Anterior cingulate cortex (tissue), 58 donors: Measurements from ENCODE around the gene LRRC9.
"Not testable (repeated sequence)": the region's sequence is repeated elsewhere in the genome, so short reads cannot be mapped to it uniquely, and the experiment has no call there.

Source experiments
- DNase-seq, 58 donors: peaks; one replicate each; lab custom pipeline; 2025; lab: John Stamatoyannopoulos, UW

LRRC9 gene

DNA sequence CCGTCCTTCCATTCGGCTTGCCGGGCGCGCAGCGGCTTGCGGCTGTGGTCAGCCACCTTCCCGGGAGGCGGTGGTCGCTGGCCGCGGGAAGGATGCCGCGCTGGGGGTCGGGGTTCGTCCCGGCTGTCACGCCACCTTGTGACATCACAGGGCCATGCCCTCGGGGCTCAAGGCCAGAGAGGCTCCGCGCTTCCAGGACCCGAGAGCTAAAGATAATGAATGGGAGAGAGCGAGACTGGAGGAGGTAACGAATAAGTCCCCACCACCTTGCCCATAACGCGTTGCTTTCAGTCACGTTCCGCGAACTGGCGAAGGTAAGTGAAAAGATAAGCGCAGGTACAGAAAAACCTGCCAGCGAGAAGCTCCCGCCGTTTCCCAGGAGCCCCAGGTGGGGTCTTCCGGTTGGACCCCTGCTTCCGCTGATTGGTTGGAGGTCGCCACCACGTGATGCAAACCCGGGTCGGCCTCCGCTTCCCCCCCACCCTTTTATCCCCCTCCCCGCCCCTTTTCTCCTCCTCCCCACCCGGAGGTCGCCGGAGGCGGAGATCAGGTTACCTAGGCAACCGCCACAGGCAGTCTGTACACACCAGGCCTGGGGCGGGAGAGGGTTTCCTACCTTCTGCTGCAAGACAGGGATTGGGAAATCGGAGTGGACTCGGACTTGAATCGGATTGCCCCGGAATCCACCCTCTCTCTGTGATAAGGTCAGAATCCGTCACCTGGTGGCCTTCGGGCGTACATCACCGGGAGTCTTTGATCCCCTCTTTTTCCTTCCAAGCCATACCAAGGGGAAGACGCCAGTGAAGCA, at the start of gene LRRC9:
Gene LRRC9 (plus strand): TSS at position 575 of the 808 bp plus-strand sequence.
- peak in 48 of 58 donors; percentile 9 to 73 (median 35) for DNase-seq

DNA sequence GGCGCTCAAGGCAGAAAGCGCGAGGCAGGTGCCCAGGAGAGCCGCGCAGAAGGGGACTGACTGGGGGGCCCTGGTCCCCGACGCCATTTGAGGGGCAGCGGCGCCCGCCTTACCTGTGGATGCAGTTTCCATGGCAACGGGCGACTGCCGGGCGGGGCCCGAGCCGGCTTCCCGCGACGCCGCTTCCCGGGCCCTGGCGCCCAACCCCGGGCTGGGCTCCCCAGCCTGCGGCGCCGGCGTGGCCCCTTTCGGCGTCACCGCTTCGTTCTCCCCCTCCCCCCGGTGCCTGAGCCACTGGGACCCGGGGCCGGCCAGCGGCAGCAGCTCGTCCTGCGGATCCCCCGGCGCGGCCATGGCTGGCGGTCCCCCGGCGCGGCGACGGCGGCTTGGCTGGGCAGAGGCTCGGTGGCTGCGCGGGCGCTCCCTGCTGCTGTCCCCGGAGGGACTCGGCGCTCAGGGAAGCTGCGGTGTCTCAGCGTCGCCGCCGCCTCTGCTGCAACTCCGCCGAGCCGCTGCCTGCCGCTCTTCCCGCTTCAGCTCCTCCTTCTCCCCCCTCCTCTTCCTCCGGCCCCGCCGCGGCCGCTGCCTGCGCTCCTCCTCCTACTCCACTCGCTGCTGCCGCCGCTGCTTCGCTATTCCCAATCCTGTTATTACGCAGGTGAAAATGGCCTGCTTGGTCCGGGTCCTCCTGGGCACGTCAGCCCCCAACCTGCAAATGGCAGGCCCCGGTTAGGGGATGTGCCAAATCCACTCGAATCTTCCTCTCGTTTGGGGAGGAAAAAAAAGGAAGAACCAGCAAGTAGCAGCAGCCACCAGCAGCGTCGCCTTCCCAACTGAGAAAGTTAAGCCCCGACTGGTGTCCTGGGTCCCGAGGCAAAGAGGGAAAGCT, 49.4 kb upstream of the LRRC9 start, which contains the start of gene RTN1:
Gene RTN1 (minus strand): TSS at position 500 of the 889 bp plus-strand sequence. CDS start 146 bp downstream, at position 354.
- DNase-seq: peak in 57 of 58 donors; percentile 17 to 89 (median 72)

DNA sequence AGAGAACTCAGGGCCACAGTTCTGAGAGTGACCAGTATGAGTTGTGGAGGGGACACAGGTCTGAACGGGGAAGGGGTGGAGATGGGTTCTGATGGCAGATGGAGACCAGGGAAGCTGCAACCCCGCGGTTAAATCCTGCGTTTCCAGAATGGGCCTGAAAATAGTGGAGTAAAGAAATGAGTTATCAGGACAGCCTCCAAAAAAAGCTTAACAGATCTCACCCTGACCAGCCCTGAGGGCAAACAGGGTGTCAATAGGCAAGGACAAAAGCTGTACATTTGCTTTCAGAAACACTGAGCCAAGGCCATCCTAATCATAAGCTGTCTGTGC, 48.8 kb upstream of the LRRC9 start:
- peak in 1 of 58 donors; percentile 63 for DNase-seq

DNA sequence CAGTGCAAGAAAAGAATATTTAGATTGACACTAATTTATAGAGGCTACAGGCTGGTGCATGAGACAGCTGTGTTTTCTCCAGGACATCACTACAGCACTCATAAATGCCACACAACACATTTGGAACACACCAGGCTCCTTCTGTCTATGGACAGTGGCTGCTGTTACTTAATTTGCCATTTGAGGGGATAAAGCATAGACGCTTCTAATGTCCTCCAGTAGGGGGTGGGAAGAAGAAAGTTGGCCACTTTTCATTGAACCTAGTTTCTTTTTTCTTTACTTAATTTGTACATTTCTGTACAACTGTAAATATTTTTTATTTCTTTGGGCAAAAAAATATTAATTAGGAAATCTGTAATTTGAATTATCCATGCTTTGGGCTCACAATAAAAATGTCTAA, 37.0 kb upstream of the LRRC9 start:
- no peak for DNase-seq

DNA sequence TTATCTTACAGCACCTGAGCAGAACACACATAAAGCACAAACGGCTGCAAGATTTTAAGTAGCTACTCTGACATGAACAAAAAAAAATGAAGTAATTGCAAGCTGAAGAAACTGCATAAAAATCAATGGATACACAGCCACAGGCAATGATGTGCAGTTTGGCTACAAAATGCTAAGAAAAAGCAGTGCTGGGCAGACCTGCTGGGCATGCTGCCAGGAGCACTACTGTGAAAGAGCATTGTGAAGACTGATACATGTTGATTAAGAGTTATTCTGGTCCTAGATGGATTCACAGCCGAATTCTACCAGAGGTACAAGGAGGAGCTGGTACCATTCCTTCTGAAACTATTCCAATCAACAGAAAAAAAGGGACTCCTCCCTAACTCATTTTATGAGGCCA, 29.3 kb upstream of the LRRC9 start:
- DNase-seq: peak in 4 of 58 donors; percentile 2 to 22 (median 13)

DNA sequence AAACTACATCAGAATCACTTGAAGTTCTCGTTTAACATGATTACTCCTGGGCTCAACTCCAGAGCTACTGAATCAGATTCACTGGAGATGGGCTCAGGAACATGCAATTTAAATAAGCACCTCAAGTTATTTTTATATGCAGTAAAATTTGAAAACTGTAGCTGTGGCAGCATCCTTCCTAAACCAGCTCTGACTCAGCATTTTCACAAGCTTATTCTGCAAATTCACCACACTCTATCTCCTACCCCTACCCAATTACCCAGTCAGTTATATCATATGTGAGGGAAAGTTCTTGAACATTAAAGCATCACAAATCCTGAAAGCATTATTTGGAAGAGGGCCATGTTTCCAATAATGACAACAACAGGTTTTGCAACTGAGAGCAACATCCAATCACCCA, 24.2 kb upstream of the LRRC9 start:
- peak in 1 of 58 donors; percentile 1 for DNase-seq

- peak in 21 of 58 donors; percentile 1 to 30 (median 10) for DNase-seq
Observed at GRCh38 chr14:59897757-59898383, 22.1 kb upstream of the LRRC9 start.

GRCh38 chr14:59900556-59900955, 19.4 kb upstream of the LRRC9 start:
- no peak for DNase-seq

GRCh38 chr14:59904184-59904583, 15.8 kb upstream of the LRRC9 start:
- no peak for DNase-seq

DNA sequence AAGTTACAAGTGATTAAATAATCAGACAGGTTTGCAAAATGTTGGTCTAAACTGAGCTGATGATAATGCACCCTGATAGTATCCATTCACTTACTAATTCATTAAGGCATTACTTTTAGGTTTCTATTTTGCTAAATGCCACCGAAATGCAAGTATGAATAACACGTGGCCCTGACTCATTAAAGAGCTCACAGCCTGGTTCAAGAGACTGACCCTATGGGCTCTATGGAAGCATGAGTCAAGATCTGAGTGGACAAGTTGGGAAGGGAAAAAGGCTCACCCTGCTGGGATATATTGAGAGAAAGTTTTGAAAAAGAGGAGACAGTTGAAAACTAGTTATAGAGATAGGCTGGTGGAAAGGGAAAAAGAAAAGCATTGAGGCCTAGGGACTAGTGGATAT, 14.8 kb upstream of the LRRC9 start:
- no peak for DNase-seq

DNA sequence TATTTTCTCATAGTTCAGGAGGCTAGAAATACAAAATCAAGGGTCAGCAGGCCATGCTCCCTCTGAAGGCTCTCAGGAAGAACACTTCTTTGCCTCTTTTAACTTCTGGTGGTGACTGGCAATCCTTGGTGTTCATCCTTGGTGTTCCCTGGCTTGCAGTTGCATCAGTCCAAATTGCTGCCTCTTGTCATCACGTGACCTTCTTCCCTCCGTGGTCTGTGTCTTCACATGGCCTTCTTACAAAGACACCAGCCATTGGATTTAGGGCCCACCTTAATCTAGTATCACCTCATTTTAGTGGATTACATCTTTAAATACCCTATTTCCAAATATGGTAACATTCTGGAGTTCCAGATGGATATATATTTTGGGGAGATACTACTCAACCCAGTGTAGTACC, 7.5 kb upstream of the LRRC9 start:
- DNase-seq: no peak

DNA sequence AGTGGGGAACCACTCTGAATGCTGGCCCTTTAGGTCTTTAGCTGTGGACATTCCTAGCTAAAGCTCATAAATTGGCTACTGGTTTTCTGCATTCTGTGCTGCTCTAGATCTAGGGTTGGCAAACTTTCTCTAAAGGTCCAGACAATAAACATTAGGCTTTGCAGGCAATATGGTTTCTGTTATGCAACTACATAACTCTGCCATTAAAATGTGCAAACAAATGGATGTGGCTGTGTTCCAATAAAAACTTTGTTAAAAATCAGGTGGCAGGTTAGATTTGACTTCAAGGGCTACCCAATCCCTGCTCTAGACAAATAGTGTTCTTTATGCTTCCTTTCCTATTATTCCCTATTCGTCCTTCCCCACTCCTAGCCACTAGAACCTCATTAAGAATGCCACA, 6.8 kb upstream of the LRRC9 start:
- DNase-seq: no peak

- DNase-seq: peak in 11 of 58 donors; percentile 1 to 25 (median 7)
Observed at GRCh38 chr14:59918824-59919569, 947 bp upstream of the LRRC9 start.

GRCh38 chr14:59920378-59920683, 387 bp downstream of the LRRC9 start:
- no peak for DNase-seq

DNA sequence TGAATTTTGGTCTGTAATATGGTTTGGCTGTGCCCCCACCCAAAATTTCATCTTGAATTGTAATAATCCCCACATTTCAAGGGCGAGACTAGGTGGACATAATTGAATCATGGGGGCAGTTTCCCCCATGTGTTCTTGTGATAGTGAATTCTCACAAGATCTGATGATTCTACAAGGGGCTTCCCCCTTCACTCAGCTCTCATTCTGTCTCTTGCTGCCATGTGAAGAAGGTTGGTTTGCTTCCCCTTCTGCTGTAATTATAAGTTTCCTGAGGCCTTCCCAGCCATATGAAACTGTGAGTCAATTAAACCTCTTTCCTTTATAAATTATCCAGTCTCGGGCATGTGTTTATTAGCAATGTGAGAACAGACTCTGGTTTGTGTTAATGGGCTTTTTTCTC, 5.9 kb downstream of the LRRC9 start:
- no peak for DNase-seq

GRCh38 chr14:59926534-59926933, 6.6 kb downstream of the LRRC9 start:
- no peak for DNase-seq

DNA sequence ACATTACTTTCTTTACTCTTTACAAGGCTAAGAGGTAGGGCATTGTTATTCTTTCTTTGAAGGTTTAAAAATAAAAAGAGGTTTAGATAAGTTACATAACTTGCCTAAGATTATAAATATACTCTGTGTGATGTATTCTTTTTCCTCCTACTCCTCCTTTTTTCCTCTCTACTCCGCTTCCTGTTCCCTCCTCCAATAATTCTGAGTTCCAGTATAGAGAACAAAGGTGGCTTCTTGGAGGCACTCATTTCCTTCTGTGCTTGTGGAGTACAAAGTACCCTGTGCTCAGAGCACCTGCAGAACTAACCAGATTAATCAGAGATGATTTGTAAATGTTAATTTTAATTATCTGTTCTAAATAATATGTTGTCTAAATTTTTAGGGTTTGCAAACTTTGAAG, 11.3 kb downstream of the LRRC9 start:
- no peak for DNase-seq

DNA sequence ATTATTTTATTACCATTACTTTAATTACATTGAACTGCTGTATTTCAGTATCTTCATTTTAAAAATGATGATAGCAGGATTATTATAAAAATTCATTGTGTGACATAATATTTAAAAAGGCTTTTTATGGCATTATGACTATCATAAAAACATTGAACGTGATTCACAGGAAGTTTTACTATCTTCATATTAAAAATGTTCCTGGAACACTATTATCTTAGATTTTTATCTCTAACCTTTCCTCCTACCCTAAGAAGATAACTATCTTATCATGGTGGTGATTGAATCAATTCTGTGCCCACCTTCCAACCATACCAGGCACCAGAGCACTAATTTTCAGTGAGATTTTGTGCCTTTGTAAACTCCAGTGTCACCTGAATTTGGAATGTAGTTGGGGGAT, 16.2 kb downstream of the LRRC9 start:
- no peak for DNase-seq

DNA sequence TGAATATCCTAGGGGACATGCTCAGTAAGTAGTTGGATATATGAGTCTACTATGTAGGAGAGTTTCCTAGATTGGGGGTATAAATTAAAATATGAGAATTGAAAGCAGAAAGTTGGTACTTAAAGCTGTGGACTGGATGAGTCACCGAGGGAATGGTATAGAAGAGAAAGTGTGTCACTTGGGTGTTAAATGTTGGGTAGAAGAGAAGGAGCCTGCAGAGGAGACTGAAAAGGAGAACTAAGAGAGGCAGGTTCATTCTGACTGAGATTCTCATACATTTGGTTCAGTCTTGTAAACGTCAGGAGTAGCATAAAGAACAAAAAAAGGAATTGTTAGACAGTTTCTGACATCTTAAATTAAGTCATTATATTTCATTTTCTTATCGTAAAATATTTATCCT, 19.9 kb downstream of the LRRC9 start:
- no peak for DNase-seq

DNA sequence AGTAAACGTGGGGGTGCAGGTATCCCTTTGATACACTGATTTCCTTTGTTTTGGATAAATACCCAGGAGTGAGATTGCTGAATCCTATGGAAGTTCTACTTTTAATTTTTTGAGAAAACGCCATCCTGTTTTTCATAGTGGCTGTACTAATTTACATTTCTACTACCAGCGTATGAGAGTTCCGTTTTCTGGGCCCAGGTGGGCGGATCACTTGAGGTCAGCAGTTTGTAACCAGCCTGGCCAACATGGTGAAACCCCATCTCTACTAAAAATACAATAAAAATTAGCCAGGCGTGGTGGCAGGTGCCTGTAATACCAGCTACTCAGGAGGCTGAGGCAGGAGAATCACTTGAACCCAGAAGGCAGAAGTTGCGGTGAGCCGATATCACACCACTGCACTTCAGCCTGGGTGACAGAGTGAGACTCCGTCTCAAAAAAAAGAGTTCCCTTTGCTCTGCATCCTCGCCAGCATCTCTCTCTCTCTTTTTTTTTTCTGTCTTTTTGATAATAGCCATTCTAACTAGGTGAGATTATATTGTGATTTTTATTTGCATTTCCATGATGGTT, 22.4 kb downstream of the LRRC9 start:
- not testable (repeated sequence) for DNase-seq
